GM10248 (cell line): ENCODE measurements around the gene ZNF548.

ENCODE experiments used
- CTCF ChIA-PET: fragments of 300-600 bp; sonication (Branson Sonifier 250); formaldehyde crosslinking; extraction: SDS; loops from one replicate; lab custom pipeline; 2021; ENCODE audit warnings: antibody characterized with exemption; lab: Yijun Ruan, JAX
- POLR2A ChIA-PET: fragments of 350-650 bp; sonication (Branson Sonifier 250); formaldehyde crosslinking; extraction: SDS; loops from one replicate; lab custom pipeline; 2020; ENCODE audit warnings: antibody characterized with exemption; lab: Yijun Ruan, JAX
- DNase-seq: peaks from one replicate; pipeline ENCODE4 v3.0.0; 2012; ENCODE audit errors: extremely low spot score
- CTCF ChIP-seq: IDR thresholded peaks from 2 replicates; pipeline ENCODE4 v1.5.1; 2012; ENCODE audit warnings: mild to moderate bottlenecking, low read depth; ENCODE audit errors: extremely low read depth, missing control alignments, control extremely low read depth

Gene ZNF548

GRCh38 chr19:57419439-57419838, 29.8 kb downstream of the ZNF548 start:
- ChIA-PET CTCF (interaction anchor here (0.9 kb wide), 1 partner anchor 13 kb away, joined by 3 read pairs; no protein-coding TSS in a partner anchor), POLR2A (no interaction called here)
- no peak for DNase-seq
- TF ChIP-seq CTCF: no peak

GRCh38 chr19:57421037-57421436, 31.4 kb downstream of the ZNF548 start:
- POLR2A ChIA-PET: no interaction called here
- DNase-seq: no peak
- CTCF ChIA-PET: interaction anchor here (1.0 kb wide), 1 partner anchor 17 kb away, joined by 3 read pairs; no protein-coding TSS in a partner anchor
- TF ChIP-seq CTCF: no peak

GRCh38 chr19:57434386-57435061, 44.9 kb downstream of the ZNF548 start:
- no peak for TF ChIP-seq CTCF
- ChIA-PET CTCF (interaction anchor here (1.0 to 2.0 kb wide), 2 partner anchors 9 to 12 kb away, joined by 3 to 5 read pairs; no protein-coding TSS in a partner anchor), POLR2A (no interaction called here)
- DNase-seq: no peak

GRCh38 chr19:57435062-57435978, 45.7 kb downstream of the ZNF548 start, which contains the start of gene ZNF749:
ZNF749 (plus strand) TSS chr19:57435325; CDS start chr19:57435579, 254 bp downstream.
- ChIA-PET CTCF (interaction anchor here (1.0 to 2.0 kb wide), 2 partner anchors 10 to 12 kb away, joined by 3 to 5 read pairs; no protein-coding TSS in a partner anchor), POLR2A (no interaction called here)
- no peak for TF ChIP-seq CTCF

GRCh38 chr19:57436417-57436816, 46.8 kb downstream of the ZNF548 start:
- no peak for DNase-seq
- POLR2A ChIA-PET: no interaction called here
- CTCF ChIA-PET: interaction anchor here (1.4 kb wide), 1 partner anchor 1084 kb away, joined by 3 read pairs; the partner anchor contains the start of gene ZBTB45
- no peak for TF ChIP-seq CTCF

More at GRCh38 chr19:57435062-57435978, 45.7 kb downstream of the ZNF548 start, which contains the start of gene ZNF749:
- peak; percentile 97 for DNase-seq

- POLR2A ChIA-PET: no interaction called here
- CTCF ChIA-PET: interaction anchor here (0.9 kb wide), 1 partner anchor 75 kb away, joined by 3 read pairs; no protein-coding TSS in a partner anchor
- DNase-seq: no peak
- no peak for TF ChIP-seq CTCF
These were observed 48.3 kb downstream of the ZNF548 start for GRCh38 chr19:57437931-57438330.
